WTC11 (cell line): ENCODE results near the gene RPS15.

ENCODE experiments used
- CREM ChIP-seq: sonication (generic); formaldehyde crosslinking; IDR thresholded peaks from 2 replicates; pipeline ENCODE4 v1.8.1; 2022; ENCODE audit warnings: mild to moderate bottlenecking, missing genetic modification reagents, moderate library complexity
- NR3C1 ChIP-seq: sonication (generic); formaldehyde crosslinking; conservative IDR thresholded peaks from 2 replicates; pipeline ENCODE4 v1.8.1; 2023; ENCODE audit warnings: low read depth, mild to moderate bottlenecking, missing genetic modification reagents
- ZBTB21 ChIP-seq: sonication (generic); formaldehyde crosslinking; IDR thresholded peaks from 2 replicates; pipeline ENCODE4 v1.8.1; 2023; ENCODE audit warnings: mild to moderate bottlenecking, missing genetic modification reagents, borderline replicate concordance
- ZNF121 ChIP-seq: sonication (generic); formaldehyde crosslinking; IDR thresholded peaks from 2 replicates; pipeline ENCODE4 v1.8.0; 2023; ENCODE audit warnings: missing genetic modification reagents
- ZNF396 ChIP-seq: fragments of 250-450 bp; sonication (Bioruptor Pico); IDR thresholded peaks from 2 replicates; pipeline ENCODE4 v1.8.0; 2021; ENCODE audit warnings: mild to moderate bottlenecking, moderate library complexity, borderline replicate concordance
- TF ChIP-seq, protein P1 (sequence below): fragments of 200-600 bp; IDR thresholded peaks from 2 replicates; pipeline ENCODE4 v1.8.0; 2022; ENCODE audit warnings: antibody characterized with exemption
- TF ChIP-seq, protein P2 (sequence below): sonication (generic); formaldehyde crosslinking; IDR thresholded peaks from 2 replicates; pipeline ENCODE4 v1.8.1; 2022; ENCODE audit warnings: mild to moderate bottlenecking, moderate library complexity, missing genetic modification reagents
- TF ChIP-seq, protein P3 (sequence below): fragments of 250-450 bp; sonication (Bioruptor Pico); IDR thresholded peaks from 2 replicates; pipeline ENCODE4 v2.1.2; 2022; ENCODE audit warnings: mild to moderate bottlenecking, moderate library complexity
- TF ChIP-seq, protein P4 (sequence below): sonication (generic); formaldehyde crosslinking; conservative IDR thresholded peaks from 2 replicates; pipeline ENCODE4 v1.8.1; 2022; ENCODE audit warnings: mild to moderate bottlenecking, missing genetic modification reagents
- TF ChIP-seq, protein P5 (sequence below): sonication (generic); formaldehyde crosslinking; IDR thresholded peaks from 2 replicates; pipeline ENCODE4 v1.8.0; 2022; ENCODE audit warnings: missing genetic modification reagents
- TF ChIP-seq, protein P6 (sequence below): sonication (generic); formaldehyde crosslinking; IDR thresholded peaks from 2 replicates; pipeline ENCODE4 v1.8.1; 2023; ENCODE audit warnings: mild to moderate bottlenecking, missing genetic modification reagents, moderate library complexity

DNA sequence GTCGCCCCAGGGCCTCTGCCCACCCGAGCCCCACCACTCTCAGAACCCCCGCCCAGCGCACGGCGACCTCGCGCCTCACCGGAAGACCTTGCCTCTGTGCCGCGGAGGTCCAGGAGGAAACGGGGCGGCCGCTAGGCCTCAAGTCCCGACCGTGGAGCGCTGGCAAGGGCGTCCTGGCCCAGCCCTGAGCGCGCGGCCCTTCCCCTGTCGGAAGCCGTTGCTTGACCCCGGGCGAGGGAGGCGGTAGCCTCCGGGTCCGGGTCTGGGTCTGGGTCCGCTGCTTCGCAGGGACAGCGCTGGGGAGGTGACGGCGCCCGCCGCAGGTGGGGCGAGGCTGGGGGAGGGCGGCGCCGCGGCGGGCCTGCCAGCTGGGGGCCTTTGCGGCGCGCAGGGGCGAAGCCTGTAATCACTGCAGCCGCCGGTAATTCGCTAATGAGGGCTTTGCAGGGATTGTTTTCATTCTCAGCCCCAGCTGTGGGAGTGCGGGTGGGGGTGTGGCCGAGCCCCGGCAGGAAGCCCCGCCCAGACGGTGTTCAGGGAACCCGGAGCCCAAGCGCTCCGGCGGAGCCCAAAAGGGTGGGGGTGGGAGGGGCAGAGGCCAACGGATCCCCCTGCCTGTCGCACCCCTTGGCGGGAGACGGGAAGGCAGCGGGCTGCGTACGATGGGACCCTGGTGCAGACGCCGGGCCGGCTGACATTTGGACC, 32.3 kb downstream of the RPS15 start:
- TF ChIP-seq, protein P1, sequence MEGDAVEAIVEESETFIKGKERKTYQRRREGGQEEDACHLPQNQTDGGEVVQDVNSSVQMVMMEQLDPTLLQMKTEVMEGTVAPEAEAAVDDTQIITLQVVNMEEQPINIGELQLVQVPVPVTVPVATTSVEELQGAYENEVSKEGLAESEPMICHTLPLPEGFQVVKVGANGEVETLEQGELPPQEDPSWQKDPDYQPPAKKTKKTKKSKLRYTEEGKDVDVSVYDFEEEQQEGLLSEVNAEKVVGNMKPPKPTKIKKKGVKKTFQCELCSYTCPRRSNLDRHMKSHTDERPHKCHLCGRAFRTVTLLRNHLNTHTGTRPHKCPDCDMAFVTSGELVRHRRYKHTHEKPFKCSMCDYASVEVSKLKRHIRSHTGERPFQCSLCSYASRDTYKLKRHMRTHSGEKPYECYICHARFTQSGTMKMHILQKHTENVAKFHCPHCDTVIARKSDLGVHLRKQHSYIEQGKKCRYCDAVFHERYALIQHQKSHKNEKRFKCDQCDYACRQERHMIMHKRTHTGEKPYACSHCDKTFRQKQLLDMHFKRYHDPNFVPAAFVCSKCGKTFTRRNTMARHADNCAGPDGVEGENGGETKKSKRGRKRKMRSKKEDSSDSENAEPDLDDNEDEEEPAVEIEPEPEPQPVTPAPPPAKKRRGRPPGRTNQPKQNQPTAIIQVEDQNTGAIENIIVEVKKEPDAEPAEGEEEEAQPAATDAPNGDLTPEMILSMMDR = no peak
- TF ChIP-seq, protein P2, sequence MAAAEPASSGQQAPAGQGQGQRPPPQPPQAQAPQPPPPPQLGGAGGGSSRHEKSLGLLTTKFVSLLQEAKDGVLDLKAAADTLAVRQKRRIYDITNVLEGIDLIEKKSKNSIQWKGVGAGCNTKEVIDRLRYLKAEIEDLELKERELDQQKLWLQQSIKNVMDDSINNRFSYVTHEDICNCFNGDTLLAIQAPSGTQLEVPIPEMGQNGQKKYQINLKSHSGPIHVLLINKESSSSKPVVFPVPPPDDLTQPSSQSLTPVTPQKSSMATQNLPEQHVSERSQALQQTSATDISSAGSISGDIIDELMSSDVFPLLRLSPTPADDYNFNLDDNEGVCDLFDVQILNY = no peak
- TF ChIP-seq, protein P3, sequence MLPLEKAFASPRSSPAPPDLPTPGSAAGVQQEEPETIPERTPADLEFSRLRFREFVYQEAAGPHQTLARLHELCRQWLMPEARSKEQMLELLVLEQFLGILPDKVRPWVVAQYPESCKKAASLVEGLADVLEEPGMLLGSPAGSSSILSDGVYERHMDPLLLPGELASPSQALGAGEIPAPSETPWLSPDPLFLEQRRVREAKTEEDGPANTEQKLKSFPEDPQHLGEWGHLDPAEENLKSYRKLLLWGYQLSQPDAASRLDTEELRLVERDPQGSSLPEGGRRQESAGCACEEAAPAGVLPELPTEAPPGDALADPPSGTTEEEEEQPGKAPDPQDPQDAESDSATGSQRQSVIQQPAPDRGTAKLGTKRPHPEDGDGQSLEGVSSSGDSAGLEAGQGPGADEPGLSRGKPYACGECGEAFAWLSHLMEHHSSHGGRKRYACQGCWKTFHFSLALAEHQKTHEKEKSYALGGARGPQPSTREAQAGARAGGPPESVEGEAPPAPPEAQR (CRISPR knock-in tag) = no peak
- TF ChIP-seq, protein P4, sequence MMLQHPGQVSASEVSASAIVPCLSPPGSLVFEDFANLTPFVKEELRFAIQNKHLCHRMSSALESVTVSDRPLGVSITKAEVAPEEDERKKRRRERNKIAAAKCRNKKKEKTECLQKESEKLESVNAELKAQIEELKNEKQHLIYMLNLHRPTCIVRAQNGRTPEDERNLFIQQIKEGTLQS (CRISPR knock-in tag) = no peak
- TF ChIP-seq CREM (CRISPR knock-in tag) (no peak), ZNF121 (CRISPR knock-in tag) (no peak), NR3C1 (CRISPR knock-in tag) (no peak), ZNF396 (CRISPR knock-in tag) (no peak), ZBTB21 (no peak)
- TF ChIP-seq, protein P5, sequence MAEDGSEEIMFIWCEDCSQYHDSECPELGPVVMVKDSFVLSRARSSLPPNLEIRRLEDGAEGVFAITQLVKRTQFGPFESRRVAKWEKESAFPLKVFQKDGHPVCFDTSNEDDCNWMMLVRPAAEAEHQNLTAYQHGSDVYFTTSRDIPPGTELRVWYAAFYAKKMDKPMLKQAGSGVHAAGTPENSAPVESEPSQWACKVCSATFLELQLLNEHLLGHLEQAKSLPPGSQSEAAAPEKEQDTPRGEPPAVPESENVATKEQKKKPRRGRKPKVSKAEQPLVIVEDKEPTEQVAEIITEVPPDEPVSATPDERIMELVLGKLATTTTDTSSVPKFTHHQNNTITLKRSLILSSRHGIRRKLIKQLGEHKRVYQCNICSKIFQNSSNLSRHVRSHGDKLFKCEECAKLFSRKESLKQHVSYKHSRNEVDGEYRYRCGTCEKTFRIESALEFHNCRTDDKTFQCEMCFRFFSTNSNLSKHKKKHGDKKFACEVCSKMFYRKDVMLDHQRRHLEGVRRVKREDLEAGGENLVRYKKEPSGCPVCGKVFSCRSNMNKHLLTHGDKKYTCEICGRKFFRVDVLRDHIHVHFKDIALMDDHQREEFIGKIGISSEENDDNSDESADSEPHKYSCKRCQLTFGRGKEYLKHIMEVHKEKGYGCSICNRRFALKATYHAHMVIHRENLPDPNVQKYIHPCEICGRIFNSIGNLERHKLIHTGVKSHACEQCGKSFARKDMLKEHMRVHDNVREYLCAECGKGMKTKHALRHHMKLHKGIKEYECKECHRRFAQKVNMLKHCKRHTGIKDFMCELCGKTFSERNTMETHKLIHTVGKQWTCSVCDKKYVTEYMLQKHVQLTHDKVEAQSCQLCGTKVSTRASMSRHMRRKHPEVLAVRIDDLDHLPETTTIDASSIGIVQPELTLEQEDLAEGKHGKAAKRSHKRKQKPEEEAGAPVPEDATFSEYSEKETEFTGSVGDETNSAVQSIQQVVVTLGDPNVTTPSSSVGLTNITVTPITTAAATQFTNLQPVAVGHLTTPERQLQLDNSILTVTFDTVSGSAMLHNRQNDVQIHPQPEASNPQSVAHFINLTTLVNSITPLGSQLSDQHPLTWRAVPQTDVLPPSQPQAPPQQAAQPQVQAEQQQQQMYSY = no peak
- TF ChIP-seq, protein P6, sequence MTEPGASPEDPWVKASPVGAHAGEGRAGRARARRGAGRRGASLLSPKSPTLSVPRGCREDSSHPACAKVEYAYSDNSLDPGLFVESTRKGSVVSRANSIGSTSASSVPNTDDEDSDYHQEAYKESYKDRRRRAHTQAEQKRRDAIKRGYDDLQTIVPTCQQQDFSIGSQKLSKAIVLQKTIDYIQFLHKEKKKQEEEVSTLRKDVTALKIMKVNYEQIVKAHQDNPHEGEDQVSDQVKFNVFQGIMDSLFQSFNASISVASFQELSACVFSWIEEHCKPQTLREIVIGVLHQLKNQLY (CRISPR knock-in tag) = no peak
